ENCODE results near the gene KANSL1L. TPM values are rescaled to one million over a fixed set of nuclear protein-coding genes. Genes with fewer than 3 reads are reported as not detected.
"Not testable (repeated sequence)": the region's sequence is repeated elsewhere in the genome, so short reads cannot be mapped to it uniquely, and the experiment has no call there.

The KANSL1L gene
- total RNA-seq, 1 donor from 2014 or later, result 32.7 TPM

GRCh38 chr2:210181033-210181605 lies 9.9 kb upstream of the KANSL1L start:
- Mint-ChIP-seq H3K9me3 (ENCODE audit: low read depth) (peaks cover 36% of the 10 kb centered on the region), H3K36me3 (ENCODE audit: insufficient read depth) (peaks cover 20% of the 10 kb centered on the region), H3K27ac (peak overlapping the region; percentile 85), H3K4me3 (ENCODE audit: low read depth) (peak overlapping the region; percentile 42), H3K4me1 (ENCODE audit: low read depth) (peaks cover 16% of the 10 kb centered on the region)
- DNase-seq (ENCODE audit: low spot score, unreplicated experiment); H3K27me3 Mint-ChIP-seq: not testable (repeated sequence)

GRCh38 chr2:210180477-210180876 lies 9.3 kb upstream of the KANSL1L start:
- Mint-ChIP-seq H3K4me1 (ENCODE audit: low read depth) (peaks cover 16% of the 10 kb centered on the region), H3K36me3 (ENCODE audit: insufficient read depth) (peaks cover 16% of the 10 kb centered on the region), H3K27ac (no peak overlapping the region), H3K4me3 (ENCODE audit: low read depth) (no peak overlapping the region), H3K27me3 (no peaks in the 10 kb centered on the region), H3K9me3 (ENCODE audit: low read depth) (peaks cover 29% of the 10 kb centered on the region)
- TF ChIP-seq, protein P1, sequence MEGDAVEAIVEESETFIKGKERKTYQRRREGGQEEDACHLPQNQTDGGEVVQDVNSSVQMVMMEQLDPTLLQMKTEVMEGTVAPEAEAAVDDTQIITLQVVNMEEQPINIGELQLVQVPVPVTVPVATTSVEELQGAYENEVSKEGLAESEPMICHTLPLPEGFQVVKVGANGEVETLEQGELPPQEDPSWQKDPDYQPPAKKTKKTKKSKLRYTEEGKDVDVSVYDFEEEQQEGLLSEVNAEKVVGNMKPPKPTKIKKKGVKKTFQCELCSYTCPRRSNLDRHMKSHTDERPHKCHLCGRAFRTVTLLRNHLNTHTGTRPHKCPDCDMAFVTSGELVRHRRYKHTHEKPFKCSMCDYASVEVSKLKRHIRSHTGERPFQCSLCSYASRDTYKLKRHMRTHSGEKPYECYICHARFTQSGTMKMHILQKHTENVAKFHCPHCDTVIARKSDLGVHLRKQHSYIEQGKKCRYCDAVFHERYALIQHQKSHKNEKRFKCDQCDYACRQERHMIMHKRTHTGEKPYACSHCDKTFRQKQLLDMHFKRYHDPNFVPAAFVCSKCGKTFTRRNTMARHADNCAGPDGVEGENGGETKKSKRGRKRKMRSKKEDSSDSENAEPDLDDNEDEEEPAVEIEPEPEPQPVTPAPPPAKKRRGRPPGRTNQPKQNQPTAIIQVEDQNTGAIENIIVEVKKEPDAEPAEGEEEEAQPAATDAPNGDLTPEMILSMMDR (IDR thresholded peaks at IDR 0.05; ENCODE audit: unreplicated experiment), result no peak
- no peak for DNase-seq (ENCODE audit: low spot score, unreplicated experiment)

- TF ChIP-seq, protein P1 (IDR thresholded peaks at IDR 0.05; ENCODE audit: unreplicated experiment), result no peak
- no peak for DNase-seq (ENCODE audit: low spot score, unreplicated experiment)
- Mint-ChIP-seq H3K27ac (no peak overlapping the region), H3K9me3 (ENCODE audit: low read depth) (peaks cover 21% of the 10 kb centered on the region), H3K4me3 (ENCODE audit: low read depth) (no peak overlapping the region), H3K36me3 (ENCODE audit: insufficient read depth) (peaks cover 11% of the 10 kb centered on the region), H3K4me1 (ENCODE audit: low read depth) (peaks cover 16% of the 10 kb centered on the region), H3K27me3 (no peaks in the 10 kb centered on the region)
Measured at GRCh38 chr2:210179351-210179990, 8.3 kb upstream of the KANSL1L start.

- H3K4me3 Mint-ChIP-seq (ENCODE audit: low read depth), result no peak overlapping the region
- no peak overlapping the region for H3K27ac Mint-ChIP-seq
- peaks cover 5% of the 10 kb centered on the region for H3K9me3 Mint-ChIP-seq (ENCODE audit: low read depth)
- no peaks in the 10 kb centered on the region for H3K27me3 Mint-ChIP-seq
- peaks cover 19% of the 10 kb centered on the region for H3K4me1 Mint-ChIP-seq (ENCODE audit: low read depth)
- TF ChIP-seq, protein P1 (IDR thresholded peaks at IDR 0.05; ENCODE audit: unreplicated experiment), result no peak
- peaks cover 2% of the 10 kb centered on the region for H3K36me3 Mint-ChIP-seq (ENCODE audit: insufficient read depth)
- no peak for DNase-seq (ENCODE audit: low spot score, unreplicated experiment)
Measured at GRCh38 chr2:210177769-210178168, 6.6 kb upstream of the KANSL1L start.

- H3K4me3 Mint-ChIP-seq (ENCODE audit: low read depth); H3K27me3 Mint-ChIP-seq; H3K36me3 Mint-ChIP-seq (ENCODE audit: insufficient read depth); H3K9me3 Mint-ChIP-seq (ENCODE audit: low read depth); H3K27ac Mint-ChIP-seq; DNase-seq (ENCODE audit: low spot score, unreplicated experiment): not testable (repeated sequence)
- H3K4me1 Mint-ChIP-seq (ENCODE audit: low read depth), result peaks cover 19% of the 10 kb centered on the region
Measured at GRCh38 chr2:210177115-210177514, 5.9 kb upstream of the KANSL1L start.

DNA sequence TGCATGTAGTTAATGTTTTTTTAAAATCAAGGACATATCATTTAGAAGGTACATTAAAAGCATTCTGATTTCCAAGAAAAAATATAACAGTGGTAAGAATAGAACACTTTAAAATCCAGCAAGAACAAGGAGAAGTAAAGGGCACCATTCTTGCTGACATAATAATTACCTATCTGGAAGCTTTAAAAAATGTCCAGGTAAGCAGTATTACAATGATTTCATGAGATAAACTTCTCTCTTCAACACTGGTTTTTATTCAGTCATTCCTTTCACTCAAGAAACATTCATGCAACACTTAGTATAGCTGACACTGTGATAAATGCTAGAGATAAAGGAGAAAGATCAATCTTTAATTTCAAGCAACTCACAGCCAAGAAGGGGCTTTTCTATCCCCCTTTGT lies 2.9 kb upstream of the KANSL1L start:
- Mint-ChIP-seq H3K27me3 (no peaks in the 10 kb centered on the region), H3K4me1 (ENCODE audit: low read depth) (peaks cover 11% of the 10 kb centered on the region), H3K27ac (no peak overlapping the region), H3K36me3 (ENCODE audit: insufficient read depth) (no peaks in the 10 kb centered on the region), H3K4me3 (ENCODE audit: low read depth) (no peak overlapping the region), H3K9me3 (ENCODE audit: low read depth) (no peaks in the 10 kb centered on the region)
- no peak for DNase-seq (ENCODE audit: low spot score, unreplicated experiment)
- TF ChIP-seq, protein P1 (IDR thresholded peaks at IDR 0.05; ENCODE audit: unreplicated experiment), result no peak
